Measurements from ENCODE around the gene SOX1. TPM values are rescaled to one million over a fixed set of nuclear protein-coding genes. Genes with fewer than 3 reads are reported as not detected.

SOX1 gene
- total RNA-seq, 2 donors from 2014 or later: 0.07 TPM; not detected in 1

DNA sequence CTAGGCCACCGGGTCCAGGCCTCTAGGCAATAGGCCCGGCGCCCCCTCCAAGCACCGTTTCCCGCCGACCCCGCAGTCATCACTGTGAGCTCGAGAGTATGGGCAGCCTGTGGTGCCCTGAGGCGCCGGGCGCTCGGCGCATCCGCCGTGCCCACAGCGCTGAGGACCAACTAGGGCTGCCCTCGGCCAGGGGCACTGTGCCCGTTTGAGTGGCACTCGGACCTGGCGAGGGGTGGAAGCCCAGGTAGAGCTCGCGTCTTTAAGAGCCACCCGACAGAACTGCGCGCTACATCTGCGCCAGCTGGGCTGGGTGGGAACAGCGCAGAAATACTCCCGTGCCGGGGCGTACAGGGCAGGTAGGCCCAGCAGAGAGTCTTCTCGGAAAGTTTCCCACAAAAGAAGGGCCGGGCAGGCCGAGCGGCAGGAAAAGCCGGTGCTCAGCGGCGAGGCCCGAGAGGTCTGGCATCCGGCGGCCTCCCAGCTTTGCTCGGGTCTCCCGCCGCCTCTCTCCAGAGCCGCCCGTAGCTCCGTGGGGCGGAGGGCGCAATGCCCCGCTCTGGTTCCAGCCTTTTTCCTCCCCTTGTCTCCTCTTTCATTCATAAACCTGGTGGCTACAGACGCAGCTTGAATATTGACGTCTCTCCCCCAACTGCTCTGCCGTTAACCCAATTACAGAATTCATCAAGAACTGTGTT, 5.4 kb upstream of the SOX1 start:
- ATAC-seq (replicated peaks in 1 of 2): no peak
- peaks cover 5 to 7% of the 10 kb centered on the region in 2 donors for H3K36me3 Mint-ChIP-seq (ENCODE audit: insufficient read depth in 2 of 2)
- no peak overlapping the region for H3K27ac Mint-ChIP-seq
- DNase-seq: no peak
- H3K27me3 Mint-ChIP-seq (ENCODE audit: low read depth): peaks cover 79% of the 10 kb centered on the region
- peaks cover 6% of the 10 kb centered on the region for H3K4me1 Mint-ChIP-seq (ENCODE audit: low read depth)
- no peak overlapping the region for H3K4me3 Mint-ChIP-seq
- H3K9me3 Mint-ChIP-seq: peaks cover 2% of the 10 kb centered on the region in 2 donors

DNA sequence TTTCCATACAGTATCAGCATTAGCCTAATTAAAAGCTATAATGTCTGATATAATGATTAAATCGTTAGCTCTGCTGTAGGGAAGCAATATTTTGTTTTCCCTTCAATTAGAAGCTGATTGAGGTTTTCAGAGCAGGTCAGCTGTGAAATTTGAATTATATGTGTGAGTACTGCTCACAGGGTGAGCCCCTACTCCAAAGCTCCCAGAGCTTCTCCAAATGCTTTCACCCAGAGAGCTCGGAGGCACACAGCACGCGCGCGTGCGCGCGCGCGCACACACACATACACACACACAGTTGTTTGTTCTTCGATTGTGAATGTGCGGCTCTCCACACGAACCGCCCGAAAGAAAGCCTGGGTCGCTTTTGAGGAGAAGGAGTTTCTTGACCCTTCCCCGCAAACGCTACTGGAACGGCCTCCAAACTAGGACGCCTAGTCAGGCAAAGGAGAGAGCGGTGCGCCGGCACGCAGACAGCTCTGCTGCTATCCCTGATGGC, 4.8 kb upstream of the SOX1 start:
- ATAC-seq (replicated peaks in 1 of 2) (no peak), DNase-seq (no peak)
- H3K36me3 Mint-ChIP-seq (ENCODE audit: insufficient read depth in 2 of 2): peaks cover 5 to 7% of the 10 kb centered on the region in 2 donors
- H3K4me1 Mint-ChIP-seq (ENCODE audit: low read depth): peaks cover 6% of the 10 kb centered on the region
- no peak overlapping the region for H3K27ac Mint-ChIP-seq
- no peak overlapping the region for H3K4me3 Mint-ChIP-seq
- peaks cover 79% of the 10 kb centered on the region for H3K27me3 Mint-ChIP-seq (ENCODE audit: low read depth)
- H3K9me3 Mint-ChIP-seq: peaks cover 2% of the 10 kb centered on the region in 2 donors

DNA sequence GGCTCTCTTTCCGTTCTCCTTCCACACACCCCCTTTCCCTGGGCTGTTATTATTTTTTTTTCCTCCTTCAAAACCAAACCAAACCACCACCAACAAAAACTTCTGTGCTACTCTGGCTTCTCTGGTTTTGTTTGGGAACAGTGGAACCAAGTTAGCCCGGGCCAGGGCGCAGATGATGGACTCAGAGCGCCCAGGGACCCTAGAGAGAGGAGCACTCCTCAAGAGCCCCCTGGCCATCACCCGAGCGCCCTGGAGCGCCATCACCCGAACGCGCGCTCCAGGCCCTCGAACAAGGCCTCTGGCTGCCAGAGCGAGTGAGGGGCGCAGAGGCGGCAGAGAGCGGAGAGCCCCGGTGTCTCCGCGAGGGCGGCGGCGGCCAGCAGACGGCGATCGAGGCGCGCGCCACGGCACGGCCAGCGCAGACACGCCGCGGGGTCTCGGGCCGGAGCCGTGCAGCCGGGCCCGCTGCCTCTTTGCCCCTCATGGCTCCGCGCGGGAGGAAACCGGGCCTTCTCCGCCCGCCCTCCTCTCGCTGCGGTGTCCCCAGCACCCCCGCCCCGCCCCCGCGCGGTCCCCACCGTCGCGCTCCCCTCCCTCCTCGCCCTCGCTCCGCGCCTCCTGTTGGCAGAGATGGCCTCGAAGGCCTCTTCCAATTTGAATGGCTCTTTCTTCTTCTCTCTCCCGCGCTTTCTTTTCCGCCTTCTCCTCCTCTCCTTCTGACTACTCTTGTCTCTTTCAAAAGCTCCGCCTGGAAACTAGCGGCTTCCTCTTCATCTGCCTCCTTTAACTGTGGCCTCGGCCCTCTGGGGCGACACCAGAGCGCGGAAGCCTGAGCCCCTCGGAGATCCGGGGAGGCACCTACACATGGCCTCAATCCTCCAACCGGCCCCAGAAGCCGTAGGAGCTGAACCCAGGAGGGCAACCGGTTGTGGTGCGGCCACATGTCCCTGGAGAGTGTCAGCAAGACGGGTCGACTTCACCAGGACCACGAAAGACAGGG, 4.1 kb upstream of the SOX1 start:
- Mint-ChIP-seq H3K4me1 (ENCODE audit: low read depth) (peaks cover 6% of the 10 kb centered on the region), H3K27me3 (ENCODE audit: low read depth) (peaks cover 79% of the 10 kb centered on the region), H3K27ac (peak overlapping the region; percentile 69), H3K9me3 (peaks cover 2% of the 10 kb centered on the region in 2 donors), H3K4me3 (peak overlapping the region; percentile 40 to 58), H3K36me3 (ENCODE audit: insufficient read depth in 2 of 2) (peaks cover 5 to 7% of the 10 kb centered on the region in 2 donors)
- DNase-seq (no peak), ATAC-seq (replicated peaks in 1 of 2) (no peak)

DNA sequence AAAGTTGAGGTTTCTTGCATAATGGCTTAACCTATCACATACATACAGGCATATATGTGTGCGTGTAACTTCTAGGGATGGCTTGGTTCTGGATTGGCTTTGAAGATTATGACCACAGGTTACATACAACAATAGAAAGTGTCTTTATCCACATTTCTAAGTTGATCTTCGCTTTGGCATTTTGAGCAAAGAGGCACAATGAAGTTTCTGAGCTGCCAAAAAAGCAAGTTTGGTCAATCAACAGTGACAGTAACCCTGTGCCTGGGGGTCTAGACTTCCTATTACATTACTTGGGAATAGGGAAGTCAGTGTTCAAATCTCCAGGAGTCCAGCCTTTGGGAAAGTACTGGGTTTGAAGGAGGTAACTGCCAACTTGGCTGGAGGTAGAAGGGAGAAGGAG, 3.1 kb upstream of the SOX1 start:
- peaks cover 6% of the 10 kb centered on the region for H3K4me1 Mint-ChIP-seq (ENCODE audit: low read depth)
- H3K36me3 Mint-ChIP-seq (ENCODE audit: insufficient read depth in 2 of 2): peaks cover 5 to 7% of the 10 kb centered on the region in 2 donors
- DNase-seq: no peak
- H3K4me3 Mint-ChIP-seq: no peak overlapping the region
- peaks cover 2% of the 10 kb centered on the region in 2 donors for H3K9me3 Mint-ChIP-seq
- H3K27me3 Mint-ChIP-seq (ENCODE audit: low read depth): peaks cover 72% of the 10 kb centered on the region
- no peak for ATAC-seq (replicated peaks in 1 of 2)
- H3K27ac Mint-ChIP-seq: no peak overlapping the region

DNA sequence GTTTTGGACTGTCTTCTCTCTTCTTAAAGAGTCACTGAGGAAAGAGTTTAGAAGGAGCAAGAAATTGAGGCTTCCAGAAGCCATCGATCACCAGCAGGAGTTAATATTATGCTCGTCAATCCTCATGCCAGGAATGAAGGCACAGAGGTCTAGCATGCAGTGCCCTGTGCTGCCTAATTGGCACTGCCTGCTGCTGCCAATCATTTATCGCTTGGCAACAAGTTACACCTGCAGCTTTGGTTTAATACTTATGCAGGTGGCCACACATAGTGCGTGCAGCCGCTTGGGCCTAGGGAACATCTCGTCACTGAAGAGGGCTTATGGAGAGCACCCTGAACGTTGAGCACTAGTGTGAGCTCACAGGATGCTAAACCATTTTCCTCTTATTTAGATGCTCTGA, 2.7 kb upstream of the SOX1 start:
- peaks cover 72% of the 10 kb centered on the region for H3K27me3 Mint-ChIP-seq (ENCODE audit: low read depth)
- DNase-seq (no peak), ATAC-seq (replicated peaks in 1 of 2) (no peak)
- H3K4me3 Mint-ChIP-seq: no peak overlapping the region
- peaks cover 5 to 9% of the 10 kb centered on the region in 2 donors for H3K36me3 Mint-ChIP-seq (ENCODE audit: insufficient read depth in 2 of 2)
- H3K27ac Mint-ChIP-seq: no peak overlapping the region
- H3K9me3 Mint-ChIP-seq: peaks cover 2% of the 10 kb centered on the region in 2 donors
- H3K4me1 Mint-ChIP-seq (ENCODE audit: low read depth): peaks cover 6% of the 10 kb centered on the region

DNA sequence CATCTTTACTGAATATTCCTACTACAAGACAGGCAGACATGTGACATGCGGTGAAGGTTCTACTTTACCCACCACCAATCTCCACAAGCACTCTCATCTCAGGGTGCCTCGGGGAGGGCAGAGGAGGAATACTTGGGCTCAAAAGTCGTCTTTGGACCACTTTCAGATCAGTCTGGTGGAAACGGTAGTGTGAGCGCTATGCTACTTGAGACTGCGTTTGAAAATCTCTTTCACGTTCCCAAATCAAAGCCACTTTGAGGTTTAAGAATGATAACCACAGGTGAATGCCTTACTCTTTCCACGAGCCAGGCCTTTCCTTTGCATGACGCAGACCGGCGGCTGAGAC, 1.5 kb upstream of the SOX1 start:
- Mint-ChIP-seq H3K27me3 (ENCODE audit: low read depth) (peaks cover 72% of the 10 kb centered on the region), H3K36me3 (ENCODE audit: insufficient read depth in 2 of 2) (peaks cover 5 to 10% of the 10 kb centered on the region in 2 donors), H3K4me3 (peak overlapping the region; percentile 11 to 73), H3K27ac (no peak overlapping the region), H3K4me1 (ENCODE audit: low read depth) (peaks cover 6% of the 10 kb centered on the region), H3K9me3 (peaks cover 2% of the 10 kb centered on the region in 2 donors)
- DNase-seq: no peak
- ATAC-seq (replicated peaks in 1 of 2): no peak

DNA sequence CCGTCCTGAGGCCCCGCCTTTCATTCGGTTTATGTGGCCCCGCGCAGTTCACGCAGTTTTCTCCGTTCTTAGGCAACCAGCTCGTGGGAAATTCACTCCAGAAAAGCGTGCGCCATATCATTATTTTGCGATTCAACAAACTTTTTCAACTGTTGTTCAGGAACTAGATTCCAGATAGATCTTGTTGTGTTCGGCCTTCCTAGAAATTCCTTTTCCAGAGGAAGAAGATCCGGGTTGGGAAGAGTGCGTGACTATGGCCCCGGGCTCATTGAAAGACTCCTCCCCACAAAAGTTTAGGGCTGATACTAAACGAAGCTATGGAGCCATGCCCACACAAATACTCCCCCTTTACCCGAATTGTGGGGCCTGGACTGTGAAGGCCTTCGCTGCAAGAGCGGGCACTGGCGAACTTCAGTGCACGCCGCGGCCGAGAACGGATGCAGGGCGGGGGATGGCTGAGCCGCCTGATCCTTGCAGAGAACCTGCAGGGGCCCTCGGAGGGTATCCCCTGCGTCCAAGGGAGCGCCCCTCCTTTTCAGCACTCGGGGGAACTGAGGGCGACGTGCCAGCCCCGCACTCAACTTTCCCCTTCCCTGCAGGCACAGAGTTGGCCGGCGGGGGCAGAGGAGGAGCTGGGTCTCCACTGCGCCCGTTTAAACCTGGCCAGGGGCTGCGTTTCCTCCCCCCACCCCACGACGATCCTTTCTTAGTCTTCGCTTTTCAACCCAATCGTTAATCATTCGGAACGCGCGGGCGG, 904 bp upstream of the SOX1 start:
- peaks cover 74% of the 10 kb centered on the region for H3K27me3 Mint-ChIP-seq (ENCODE audit: low read depth)
- H3K9me3 Mint-ChIP-seq: peaks cover 2% of the 10 kb centered on the region in 2 donors
- no peak overlapping the region for H3K27ac Mint-ChIP-seq
- DNase-seq (no peak), ATAC-seq (replicated peaks in 1 of 2) (peak; percentile 22 to 34)
- peaks cover 6% of the 10 kb centered on the region for H3K4me1 Mint-ChIP-seq (ENCODE audit: low read depth)
- peak overlapping the region; percentile 73 to 74 for H3K4me3 Mint-ChIP-seq
- H3K36me3 Mint-ChIP-seq (ENCODE audit: insufficient read depth in 2 of 2): peaks cover 5 to 11% of the 10 kb centered on the region in 2 donors

DNA sequence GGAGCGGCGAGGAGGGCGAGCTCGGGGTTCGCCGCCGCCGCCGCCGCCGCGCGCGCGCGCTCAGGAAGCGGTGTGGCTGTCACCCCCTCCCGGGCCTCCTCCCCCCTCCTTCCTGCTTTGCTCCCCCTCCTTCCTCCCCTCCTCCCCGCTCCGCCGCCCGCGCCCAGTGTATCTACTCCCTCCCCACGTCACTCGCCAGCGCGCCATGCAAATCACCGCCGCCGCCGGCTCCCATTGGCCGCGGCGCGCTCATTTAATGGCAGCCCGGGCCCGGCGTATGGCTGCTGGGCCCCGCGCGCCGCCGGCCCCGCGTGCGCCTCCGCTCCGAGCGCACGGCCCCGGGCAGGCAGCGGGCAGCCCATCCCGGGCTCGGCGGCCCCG, 335 bp upstream of the SOX1 start:
- DNase-seq (peak; percentile 71 to 75), ATAC-seq (replicated peaks in 1 of 2) (peak; percentile 86 to 87)
- peaks cover 6 to 13% of the 10 kb centered on the region in 2 donors for H3K36me3 Mint-ChIP-seq (ENCODE audit: insufficient read depth in 2 of 2)
- H3K4me1 Mint-ChIP-seq (ENCODE audit: low read depth): peaks cover 6% of the 10 kb centered on the region
- H3K27ac Mint-ChIP-seq: no peak overlapping the region
- peaks cover 74% of the 10 kb centered on the region for H3K27me3 Mint-ChIP-seq (ENCODE audit: low read depth)
- H3K4me3 Mint-ChIP-seq: peak overlapping the region; percentile 73 to 74
- H3K9me3 Mint-ChIP-seq: peaks cover 2% of the 10 kb centered on the region in 2 donors

DNA sequence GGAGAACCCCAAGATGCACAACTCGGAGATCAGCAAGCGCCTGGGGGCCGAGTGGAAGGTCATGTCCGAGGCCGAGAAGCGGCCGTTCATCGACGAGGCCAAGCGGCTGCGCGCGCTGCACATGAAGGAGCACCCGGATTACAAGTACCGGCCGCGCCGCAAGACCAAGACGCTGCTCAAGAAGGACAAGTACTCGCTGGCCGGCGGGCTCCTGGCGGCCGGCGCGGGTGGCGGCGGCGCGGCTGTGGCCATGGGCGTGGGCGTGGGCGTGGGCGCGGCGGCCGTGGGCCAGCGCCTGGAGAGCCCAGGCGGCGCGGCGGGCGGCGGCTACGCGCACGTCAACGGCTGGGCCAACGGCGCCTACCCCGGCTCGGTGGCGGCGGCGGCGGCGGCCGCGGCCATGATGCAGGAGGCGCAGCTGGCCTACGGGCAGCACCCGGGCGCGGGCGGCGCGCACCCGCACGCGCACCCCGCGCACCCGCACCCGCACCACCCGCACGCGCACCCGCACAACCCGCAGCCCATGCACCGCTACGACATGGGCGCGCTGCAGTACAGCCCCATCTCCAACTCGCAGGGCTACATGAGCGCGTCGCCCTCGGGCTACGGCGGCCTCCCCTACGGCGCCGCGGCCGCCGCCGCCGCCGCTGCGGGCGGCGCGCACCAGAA, 1.1 kb downstream of the SOX1 start:
- peaks cover 2% of the 10 kb centered on the region in 2 donors for H3K9me3 Mint-ChIP-seq
- ATAC-seq (replicated peaks in 1 of 2) (no peak), DNase-seq (no peak)
- peaks cover 64% of the 10 kb centered on the region for H3K27me3 Mint-ChIP-seq (ENCODE audit: low read depth)
- H3K27ac Mint-ChIP-seq: no peak overlapping the region
- H3K4me3 Mint-ChIP-seq: no peak overlapping the region
- H3K4me1 Mint-ChIP-seq (ENCODE audit: low read depth): peaks cover 4% of the 10 kb centered on the region
- H3K36me3 Mint-ChIP-seq (ENCODE audit: insufficient read depth in 2 of 2): peaks cover 9 to 16% of the 10 kb centered on the region in 2 donors

DNA sequence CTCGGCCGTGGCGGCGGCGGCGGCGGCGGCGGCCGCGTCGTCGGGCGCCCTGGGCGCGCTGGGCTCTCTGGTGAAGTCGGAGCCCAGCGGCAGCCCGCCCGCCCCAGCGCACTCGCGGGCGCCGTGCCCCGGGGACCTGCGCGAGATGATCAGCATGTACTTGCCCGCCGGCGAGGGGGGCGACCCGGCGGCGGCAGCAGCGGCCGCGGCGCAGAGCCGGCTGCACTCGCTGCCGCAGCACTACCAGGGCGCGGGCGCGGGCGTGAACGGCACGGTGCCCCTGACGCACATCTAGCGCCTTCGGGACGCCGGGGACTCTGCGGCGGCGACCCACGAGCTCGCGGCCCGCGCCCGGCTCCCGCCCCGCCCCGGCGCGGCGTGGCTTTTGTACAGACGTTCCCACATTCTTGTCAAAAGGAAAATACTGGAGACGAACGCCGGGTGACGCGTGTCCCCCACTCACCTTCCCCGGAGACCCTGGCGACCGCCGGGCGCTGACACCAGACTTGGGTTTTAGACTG, 1.7 kb downstream of the SOX1 start:
- peaks cover 60% of the 10 kb centered on the region for H3K27me3 Mint-ChIP-seq (ENCODE audit: low read depth)
- ATAC-seq (replicated peaks in 1 of 2) (no peak), DNase-seq (no peak)
- H3K9me3 Mint-ChIP-seq: no peaks in the 10 kb centered on the region
- peaks cover 1% of the 10 kb centered on the region for H3K4me1 Mint-ChIP-seq (ENCODE audit: low read depth)
- peak overlapping the region in 1 of 2 donors; percentile 47 for H3K4me3 Mint-ChIP-seq
- H3K36me3 Mint-ChIP-seq (ENCODE audit: insufficient read depth in 2 of 2): peaks cover 4 to 12% of the 10 kb centered on the region in 2 donors
- peak overlapping the region; percentile 60 for H3K27ac Mint-ChIP-seq

DNA sequence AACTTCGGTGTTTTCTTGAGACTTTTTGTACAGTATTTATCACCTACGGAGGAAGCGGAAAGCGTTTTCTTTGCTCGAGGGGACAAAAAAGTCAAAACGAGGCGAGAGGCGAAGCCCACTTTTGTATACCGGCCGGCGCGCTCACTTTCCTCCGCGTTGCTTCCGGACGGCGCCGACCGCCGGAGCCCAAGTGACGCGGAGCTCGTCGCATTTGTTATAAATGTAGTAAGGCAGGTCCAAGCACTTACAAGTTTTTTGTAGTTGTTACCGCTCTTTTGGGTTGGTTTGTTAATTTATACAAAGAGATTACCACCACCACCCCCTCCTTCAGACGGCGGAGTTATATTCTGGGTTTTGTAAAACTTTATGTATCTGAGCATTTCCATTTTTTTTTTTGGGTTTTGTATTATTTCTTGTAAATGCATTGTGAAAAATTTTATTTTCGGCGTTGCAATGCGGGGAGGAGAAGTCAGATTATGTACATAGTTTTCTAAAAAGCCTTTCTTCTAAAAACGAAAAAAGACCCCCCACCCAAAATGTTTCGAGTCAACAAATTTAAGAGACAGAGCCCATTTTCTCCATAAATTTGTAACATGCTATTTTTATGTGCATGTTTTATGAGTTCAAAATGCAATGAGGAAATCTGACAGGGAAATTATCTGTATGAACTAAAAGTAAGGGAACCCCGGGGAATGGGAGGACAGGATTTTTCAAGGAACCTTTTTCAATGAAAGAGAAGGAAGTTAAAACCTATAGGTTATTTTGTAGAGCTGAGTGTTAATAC, 2.3 kb downstream of the SOX1 start:
- H3K9me3 Mint-ChIP-seq: no peaks in the 10 kb centered on the region
- H3K4me1 Mint-ChIP-seq (ENCODE audit: low read depth): peaks cover 6% of the 10 kb centered on the region
- peak overlapping the region; percentile 80 for H3K27ac Mint-ChIP-seq
- peak overlapping the region in 1 of 2 donors; percentile 47 for H3K4me3 Mint-ChIP-seq
- ATAC-seq (replicated peaks in 1 of 2) (no peak), DNase-seq (no peak)
- H3K36me3 Mint-ChIP-seq (ENCODE audit: insufficient read depth in 2 of 2): peaks cover 4 to 15% of the 10 kb centered on the region in 2 donors
- H3K27me3 Mint-ChIP-seq (ENCODE audit: low read depth): peaks cover 60% of the 10 kb centered on the region
